ENCODE results near the gene PTPRT.

The PTPRT gene

GRCh38 chr20:42559665-42560064, 630.0 kb downstream of the PTPRT start:
- DNase-seq (ENCODE audit: low read depth, low spot score), result no peak

DNA sequence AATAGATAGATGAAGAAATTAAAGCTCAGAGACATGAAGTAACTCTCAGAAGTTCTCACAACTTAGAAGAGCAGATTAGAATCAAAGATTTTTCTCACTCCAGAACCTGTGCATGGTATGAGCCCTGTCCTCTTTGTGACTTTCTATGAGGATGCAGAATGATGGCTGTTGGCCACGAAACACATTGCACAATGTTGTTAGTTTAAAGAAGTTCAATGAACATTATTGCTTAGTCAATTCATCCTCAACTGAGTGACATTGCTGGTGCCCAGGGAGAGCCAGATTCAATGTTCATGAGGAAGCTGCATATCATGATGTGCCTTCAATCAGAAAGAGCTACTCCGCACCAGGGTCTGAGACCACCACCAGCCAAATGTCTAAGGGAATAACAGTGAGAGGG, 633.1 kb downstream of the PTPRT start:
- DNase-seq (ENCODE audit: low read depth, low spot score), result no peak

GRCh38 chr20:42553374-42553773, 636.3 kb downstream of the PTPRT start:
- DNase-seq (ENCODE audit: low read depth, low spot score), result no peak

DNA sequence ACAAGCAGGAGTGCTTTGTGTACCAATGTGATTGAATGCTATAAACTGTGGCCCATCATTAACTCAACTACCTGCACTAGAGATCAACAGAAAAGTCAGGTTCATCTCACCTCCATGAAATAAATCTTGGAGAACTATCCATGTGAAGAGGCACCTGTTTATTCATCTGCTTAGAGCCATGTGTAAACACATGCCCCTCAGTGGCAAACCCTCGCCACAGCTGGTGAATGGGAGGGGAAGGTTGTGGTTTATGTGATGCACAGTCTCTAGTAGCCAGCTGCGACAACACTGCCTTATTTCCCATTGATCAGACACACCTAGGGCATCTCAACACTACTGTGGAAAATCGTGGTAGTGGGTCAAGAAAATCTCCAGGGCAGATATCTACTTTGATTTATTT, 640.2 kb downstream of the PTPRT start:
- DNase-seq (ENCODE audit: low read depth, low spot score), result no peak

GRCh38 chr20:42544926-42545325, 644.8 kb downstream of the PTPRT start:
- DNase-seq (ENCODE audit: low read depth, low spot score), result no peak

DNA sequence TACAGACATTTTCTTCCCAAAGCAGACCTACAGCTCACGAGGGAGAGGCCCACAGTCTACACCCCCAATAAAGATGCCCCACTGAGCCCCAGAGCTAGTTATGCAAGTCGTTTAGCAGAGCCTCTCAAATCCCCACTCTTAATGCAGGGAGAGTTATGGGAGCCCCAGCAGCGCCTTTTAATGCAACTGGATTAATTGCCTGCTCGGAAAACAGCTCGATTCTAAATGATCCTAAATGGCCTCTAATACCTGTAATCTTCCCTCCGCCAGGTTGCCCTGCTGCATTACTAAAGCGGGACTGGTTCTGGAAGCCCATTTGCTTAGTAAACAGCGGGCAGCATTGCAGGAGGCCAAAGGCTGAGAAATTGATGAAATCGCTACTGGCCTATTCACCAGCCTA, 656.9 kb downstream of the PTPRT start:
- DNase-seq (ENCODE audit: low read depth, low spot score), result no peak

DNA sequence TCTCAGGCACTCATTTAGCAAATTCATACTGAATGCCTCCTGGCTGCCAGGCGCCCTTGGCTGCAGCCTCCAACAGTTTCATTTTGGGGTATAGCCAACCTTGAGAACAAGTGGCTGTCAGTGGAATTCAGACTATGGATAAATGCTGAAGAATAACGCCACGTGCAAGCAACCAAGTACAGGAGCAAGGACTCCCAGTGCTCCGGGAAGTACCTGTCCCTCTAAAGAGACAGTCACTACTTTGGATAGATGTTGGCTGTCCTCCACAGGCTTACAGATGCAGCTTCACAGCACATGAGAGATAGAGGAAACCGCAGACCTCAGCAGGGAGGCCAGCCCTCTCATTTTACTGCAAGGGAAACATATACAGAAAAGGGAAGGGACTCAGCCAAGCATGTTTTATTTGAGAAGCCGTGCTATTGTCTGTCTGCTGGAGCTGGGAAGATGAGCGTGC, 658.2 kb downstream of the PTPRT start:
- DNase-seq (ENCODE audit: low read depth, low spot score), result no peak

GRCh38 chr20:42530855-42531448, 658.8 kb downstream of the PTPRT start:
- DNase-seq (ENCODE audit: low read depth, low spot score), result no peak

GRCh38 chr20:42530191-42530590, 659.5 kb downstream of the PTPRT start:
- no peak for DNase-seq (ENCODE audit: low read depth, low spot score)

DNA sequence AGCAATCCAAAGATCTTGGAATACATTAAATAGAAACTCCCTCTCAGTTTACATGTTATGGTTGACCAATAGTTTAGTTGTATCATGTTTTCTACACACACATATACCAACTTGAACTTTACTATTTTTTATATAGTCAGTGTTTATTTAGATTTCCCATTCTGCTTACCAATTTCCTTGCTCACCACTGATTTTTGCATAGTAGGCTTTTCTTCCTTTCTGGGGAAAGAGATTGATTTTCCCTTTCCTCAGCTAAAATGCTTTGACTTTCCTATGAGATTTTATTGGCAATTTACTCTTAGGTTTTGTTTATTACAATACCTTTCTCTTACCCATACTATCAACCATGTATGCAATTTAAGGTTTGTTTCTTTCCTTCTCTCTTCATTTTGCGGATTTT, 665.6 kb downstream of the PTPRT start:
- DNase-seq (ENCODE audit: low read depth, low spot score), result no peak

- DNase-seq (ENCODE audit: low read depth, low spot score), result no peak
Observed at GRCh38 chr20:42516692-42517091, 673.0 kb downstream of the PTPRT start.

DNA sequence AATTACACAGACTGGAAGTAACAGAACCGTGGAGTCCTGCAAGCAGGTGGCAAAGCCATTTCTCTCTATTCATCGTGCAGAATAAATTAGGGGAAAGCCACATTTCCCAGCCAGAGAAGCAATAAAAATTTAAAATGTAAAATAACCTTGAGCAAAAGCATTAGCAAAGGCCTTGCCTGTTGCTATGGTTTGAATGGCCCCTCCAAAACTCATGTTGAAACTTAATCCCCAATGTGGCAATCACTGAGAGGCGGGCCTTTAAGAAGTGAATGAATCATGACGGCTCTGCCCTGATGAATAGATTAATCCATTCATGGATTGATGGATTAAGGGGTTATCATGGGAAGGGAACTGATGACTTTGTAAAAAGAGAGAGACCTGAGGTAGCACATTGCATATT, 679.0 kb downstream of the PTPRT start:
- DNase-seq (ENCODE audit: low read depth, low spot score), result no peak

DNA sequence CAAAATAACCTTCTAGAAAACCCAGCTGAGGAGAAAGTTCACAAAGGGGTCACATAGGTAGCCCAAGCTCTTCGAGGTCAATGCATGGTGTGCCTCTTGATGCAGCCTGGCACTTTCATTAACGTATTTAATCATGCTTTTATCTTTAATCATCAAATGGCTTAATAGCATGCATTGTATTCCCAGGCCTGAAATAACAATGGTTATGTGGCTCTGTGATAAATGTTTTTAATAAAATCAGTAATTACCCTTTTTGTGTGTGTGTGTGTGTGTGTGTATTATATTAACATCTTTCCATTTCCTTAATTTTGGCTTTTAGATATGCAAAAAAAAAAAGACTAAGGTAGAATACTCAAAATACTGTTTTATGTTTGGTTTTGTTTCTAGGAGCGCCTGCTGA, 681.8 kb downstream of the PTPRT start:
- no peak for DNase-seq (ENCODE audit: low read depth, low spot score)

GRCh38 chr20:42506397-42506796, 683.3 kb downstream of the PTPRT start:
- DNase-seq (ENCODE audit: low read depth, low spot score), result no peak

GRCh38 chr20:42502591-42502990, 687.1 kb downstream of the PTPRT start:
- no peak for DNase-seq (ENCODE audit: low read depth, low spot score)

DNA sequence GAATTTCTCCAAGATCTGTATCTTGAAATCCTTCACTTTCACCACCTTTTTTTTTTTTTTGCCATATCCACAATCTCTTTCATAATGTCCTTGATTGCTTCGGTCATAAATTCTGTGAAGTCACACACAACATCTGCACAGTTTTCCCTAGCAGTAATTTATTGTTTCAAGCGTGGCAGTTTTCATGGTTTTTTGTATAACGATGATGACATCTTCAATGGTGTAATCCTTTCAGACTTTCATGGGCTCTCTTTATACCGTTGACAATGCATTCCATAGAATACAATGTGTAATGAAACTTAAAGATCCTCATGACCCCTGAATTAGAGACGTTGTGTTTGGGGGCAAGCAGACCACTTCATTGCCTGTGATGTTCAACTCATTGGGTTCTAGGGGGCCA, 693.1 kb downstream of the PTPRT start:
- DNase-seq (ENCODE audit: low read depth, low spot score), result no peak

GRCh38 chr20:42494290-42494689, 695.4 kb downstream of the PTPRT start:
- no peak for DNase-seq (ENCODE audit: low read depth, low spot score)

- DNase-seq (ENCODE audit: low read depth, low spot score), result no peak
Observed at GRCh38 chr20:42493001-42493400, 696.7 kb downstream of the PTPRT start.

DNA sequence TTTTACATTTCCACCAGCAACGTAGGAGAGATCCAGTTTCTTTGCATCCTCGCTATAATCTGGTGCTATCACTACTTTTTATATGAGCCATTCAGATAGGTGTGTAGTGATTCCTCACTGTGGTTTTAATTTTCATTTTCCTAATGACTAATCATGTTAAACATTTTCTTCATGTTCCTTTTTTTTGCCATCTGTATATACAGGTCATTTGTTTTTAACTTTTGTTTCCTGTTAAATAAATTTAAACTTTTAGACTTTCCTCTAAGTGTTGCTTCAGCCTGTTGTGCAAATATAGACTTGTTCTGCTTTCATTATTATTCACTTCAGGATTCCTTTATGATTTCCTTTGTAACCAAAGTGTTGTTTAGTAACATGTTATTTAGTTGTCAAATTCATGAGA, 697.4 kb downstream of the PTPRT start:
- DNase-seq (ENCODE audit: low read depth, low spot score), result no peak

GRCh38 chr20:42485556-42485955, 704.1 kb downstream of the PTPRT start:
- no peak for DNase-seq (ENCODE audit: low read depth, low spot score)

DNA sequence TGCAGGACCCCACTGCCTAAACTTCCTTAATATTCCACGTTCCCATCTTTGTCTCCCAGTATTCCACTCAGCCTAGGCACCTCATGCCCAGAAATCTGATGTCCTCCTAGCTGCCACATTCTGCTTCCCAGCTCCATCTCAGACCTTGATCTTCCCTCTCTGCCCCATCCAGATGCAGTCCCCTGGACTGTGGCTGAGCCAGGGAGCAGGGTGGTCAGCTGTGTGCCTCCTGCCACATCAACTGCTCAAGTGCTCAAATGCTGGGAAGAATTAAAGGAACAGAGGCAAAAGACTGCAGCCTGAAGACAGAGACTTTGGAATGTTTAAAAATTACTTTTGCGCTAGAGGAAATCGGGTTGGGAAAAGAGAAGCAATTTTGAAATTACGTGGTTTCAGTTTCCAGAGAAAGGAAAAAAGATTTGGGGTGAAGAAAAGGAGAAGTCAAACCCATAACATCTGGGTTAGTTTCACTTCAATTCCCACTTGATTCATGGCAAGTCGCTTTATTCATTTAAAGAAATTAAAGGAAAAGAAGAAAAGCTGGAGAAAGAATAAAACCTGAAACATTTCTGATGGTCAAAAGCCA, 704.8 kb downstream of the PTPRT start:
- DNase-seq (ENCODE audit: low read depth, low spot score), result no peak

- no peak for DNase-seq (ENCODE audit: low read depth, low spot score)
Observed at GRCh38 chr20:42484335-42484734, 705.4 kb downstream of the PTPRT start.

DNA sequence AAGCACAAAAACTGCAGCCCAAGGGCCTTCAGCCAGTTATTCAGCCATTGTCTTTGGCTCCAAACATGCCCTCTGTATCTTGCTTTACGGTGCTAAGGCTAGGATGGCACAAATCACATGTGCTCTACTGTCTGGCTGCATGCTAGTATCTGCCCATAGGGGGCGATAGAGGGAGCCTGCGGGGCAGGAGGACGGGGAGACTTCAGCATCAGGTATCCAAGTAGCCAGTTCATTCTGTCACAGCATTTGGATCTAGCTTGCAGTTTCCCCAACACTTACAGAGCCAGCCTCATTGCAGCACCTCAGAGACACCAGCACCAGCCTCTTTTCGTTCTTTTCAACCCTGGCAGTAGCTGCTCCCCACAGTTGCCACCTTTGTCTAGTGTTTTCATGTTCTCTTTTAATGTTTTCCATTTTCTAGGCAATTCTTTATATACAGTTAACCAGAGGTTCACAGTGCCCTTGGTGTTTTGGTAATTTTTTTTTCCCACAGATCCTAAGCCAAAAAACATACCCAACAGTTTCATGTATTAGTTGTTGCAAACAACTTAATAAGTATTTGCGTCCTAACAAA, 705.9 kb downstream of the PTPRT start:
- no peak for DNase-seq (ENCODE audit: low read depth, low spot score)

DNA sequence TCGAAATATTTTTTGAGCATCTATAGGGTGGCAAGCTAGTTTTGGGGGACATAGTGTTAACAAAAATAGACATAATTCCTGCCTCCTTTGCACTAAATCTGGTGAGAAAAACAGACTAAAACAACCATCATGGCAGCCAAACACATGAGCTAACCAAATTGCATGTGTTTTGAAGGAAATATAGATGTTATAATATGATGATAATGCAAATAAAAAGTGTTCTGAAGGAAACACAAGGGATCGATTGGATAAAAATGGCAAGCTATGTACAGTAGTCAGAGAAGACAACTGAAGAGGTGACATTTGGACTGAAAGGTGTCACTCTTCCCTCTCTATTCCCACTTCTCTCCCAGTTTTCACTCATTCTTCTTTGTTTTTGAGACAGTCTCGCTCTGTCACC, 706.9 kb downstream of the PTPRT start:
- no peak for DNase-seq (ENCODE audit: low read depth, low spot score)
